Upper lobe of right lung (tissue), 1 donor: ENCODE data around the gene PARVA. TPM values are rescaled to one million over a fixed set of nuclear protein-coding genes. Genes with fewer than 3 reads are reported as not detected.

ENCODE experiments used
- ATAC-seq: fragments of 200-7000 bp; cut with Tn5 transposase; one replicate; pipeline ENCODE4 v1.9.1; 2020; ENCODE audit warnings: mild to moderate bottlenecking, moderate library complexity
- DNase-seq: peaks from one replicate; pipeline ENCODE4 v3.0.0-alpha.2; 2020
- H3K27ac ChIP-seq: fragments of 200-600 bp; one replicate; pipeline ENCODE4 v1.8.0; 2022
- H3K27me3 ChIP-seq: fragments of 200-600 bp; one replicate; pipeline ENCODE4 v1.8.0; 2022; ENCODE audit warnings: mild to moderate bottlenecking
- H3K36me3 ChIP-seq: fragments of 200-600 bp; one replicate; pipeline ENCODE4 v1.8.0; 2022
- H3K4me1 ChIP-seq: fragments of 200-600 bp; one replicate; pipeline ENCODE4 v1.8.0; 2022
- H3K4me3 ChIP-seq: fragments of 200-600 bp; one replicate; pipeline ENCODE4 v1.8.0; 2022; ENCODE audit warnings: mild to moderate bottlenecking
- H3K9me3 ChIP-seq: fragments of 200-600 bp; one replicate; pipeline ENCODE4 v1.8.0; 2022
- intact Hi-C: fragments of 100-400 bp; cut with DNase I; formaldehyde crosslinking; loops from one replicate; pipeline ENCODE4 v1.11.0; 2022
- total RNA-seq: library from RNA; stranded (reverse); fragmentation: NEBNext Ultra II Directional; extraction: Animal tissue kit (Norgen Biotek cat#: 25700); gene quantifications from one replicate; pipeline ENCODE4 v1.2.1, GENCODE V29; 2021
- TF ChIP-seq, protein P1 (sequence below): fragments of 200-600 bp; IDR thresholded peaks from one replicate; pipeline ENCODE4 v1.8.0; 2022; ENCODE audit warnings: antibody characterized with exemption
- donor health status: DM: no; HTN: yes; CAD: no; lungs with severe emphysema.

The PARVA gene
- total RNA-seq, 1 donor from 2014 or later: 84.0 TPM

DNA sequence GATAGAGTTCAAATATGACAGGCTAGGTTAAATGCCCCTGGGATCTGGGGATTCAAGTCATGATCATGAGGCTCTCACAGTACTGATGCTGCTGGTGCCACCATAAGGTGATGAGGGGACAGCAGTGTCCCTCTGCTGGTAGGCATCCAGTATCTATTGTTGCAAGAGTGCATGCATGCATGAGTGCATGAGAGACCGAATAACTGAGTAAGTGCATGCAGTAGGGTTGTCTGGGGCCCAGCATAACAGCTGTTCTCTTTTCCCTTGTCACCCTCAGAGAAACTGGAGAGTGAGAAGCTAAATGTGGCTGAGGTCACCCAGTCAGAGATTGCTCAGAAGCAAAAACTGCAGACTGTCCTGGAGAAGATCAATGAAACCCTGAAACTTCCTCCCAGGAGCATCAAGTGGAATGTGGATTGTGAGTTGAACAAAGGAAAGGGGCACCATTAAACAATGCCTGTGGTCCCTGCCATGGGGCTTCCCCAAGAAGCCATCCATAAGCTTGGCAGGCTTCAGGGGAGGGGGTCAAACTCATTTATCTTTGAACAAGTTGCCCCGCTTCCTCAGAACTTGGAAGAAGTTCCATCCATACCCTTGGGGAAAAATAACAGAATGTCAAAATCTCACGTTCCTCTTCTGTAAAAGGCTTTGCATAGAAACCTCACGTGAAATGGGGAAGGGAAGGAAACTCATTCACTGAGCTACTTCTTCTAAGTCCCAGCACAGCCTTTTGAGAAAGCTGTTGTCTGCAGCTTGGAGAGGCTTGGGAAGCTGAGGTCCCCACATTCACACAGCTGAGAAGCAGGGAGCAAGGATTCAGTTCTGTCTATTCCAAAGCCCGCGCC lies 119.0 kb downstream of the PARVA start:
- ATAC-seq (no peak), DNase-seq (no peak)
- no peaks in the 10 kb centered on the region for H3K4me1 ChIP-seq
- peaks cover 22% of the 10 kb centered on the region for H3K36me3 ChIP-seq
- H3K27me3 ChIP-seq: no peaks in the 10 kb centered on the region
- intact Hi-C loops: no loop called here
- no peak overlapping the region for H3K4me3 ChIP-seq
- H3K27ac ChIP-seq: no peak overlapping the region
- no peaks in the 10 kb centered on the region for H3K9me3 ChIP-seq
- TF ChIP-seq, protein P1, sequence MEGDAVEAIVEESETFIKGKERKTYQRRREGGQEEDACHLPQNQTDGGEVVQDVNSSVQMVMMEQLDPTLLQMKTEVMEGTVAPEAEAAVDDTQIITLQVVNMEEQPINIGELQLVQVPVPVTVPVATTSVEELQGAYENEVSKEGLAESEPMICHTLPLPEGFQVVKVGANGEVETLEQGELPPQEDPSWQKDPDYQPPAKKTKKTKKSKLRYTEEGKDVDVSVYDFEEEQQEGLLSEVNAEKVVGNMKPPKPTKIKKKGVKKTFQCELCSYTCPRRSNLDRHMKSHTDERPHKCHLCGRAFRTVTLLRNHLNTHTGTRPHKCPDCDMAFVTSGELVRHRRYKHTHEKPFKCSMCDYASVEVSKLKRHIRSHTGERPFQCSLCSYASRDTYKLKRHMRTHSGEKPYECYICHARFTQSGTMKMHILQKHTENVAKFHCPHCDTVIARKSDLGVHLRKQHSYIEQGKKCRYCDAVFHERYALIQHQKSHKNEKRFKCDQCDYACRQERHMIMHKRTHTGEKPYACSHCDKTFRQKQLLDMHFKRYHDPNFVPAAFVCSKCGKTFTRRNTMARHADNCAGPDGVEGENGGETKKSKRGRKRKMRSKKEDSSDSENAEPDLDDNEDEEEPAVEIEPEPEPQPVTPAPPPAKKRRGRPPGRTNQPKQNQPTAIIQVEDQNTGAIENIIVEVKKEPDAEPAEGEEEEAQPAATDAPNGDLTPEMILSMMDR: no peak

DNA sequence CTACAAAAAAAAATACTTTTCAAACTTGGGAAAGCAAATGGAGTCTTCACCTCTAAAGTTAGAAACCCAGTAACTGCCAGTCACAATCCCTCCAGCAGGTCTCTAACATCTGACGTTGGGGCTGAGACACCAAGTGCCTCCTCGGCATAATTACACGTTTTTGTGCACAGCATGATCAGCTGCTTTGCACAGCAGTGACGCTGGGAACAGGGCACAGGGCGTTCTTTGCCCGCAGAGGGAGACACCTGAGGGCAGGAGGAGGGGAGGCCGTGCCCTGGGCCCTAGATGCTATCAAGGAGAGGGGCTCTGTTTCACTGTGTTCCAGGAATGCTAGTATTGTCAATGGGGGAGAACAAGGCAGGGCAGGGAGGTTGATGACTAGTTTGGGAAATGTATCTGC lies 120.1 kb downstream of the PARVA start:
- TF ChIP-seq, protein P1: no peak
- ATAC-seq (no peak), DNase-seq (no peak)
- no peak overlapping the region for H3K4me3 ChIP-seq
- H3K27ac ChIP-seq: no peak overlapping the region
- H3K4me1 ChIP-seq: no peaks in the 10 kb centered on the region
- H3K36me3 ChIP-seq: peaks cover 22% of the 10 kb centered on the region
- H3K9me3 ChIP-seq: no peaks in the 10 kb centered on the region
- H3K27me3 ChIP-seq: no peaks in the 10 kb centered on the region
- intact Hi-C loops: no loop called here

DNA sequence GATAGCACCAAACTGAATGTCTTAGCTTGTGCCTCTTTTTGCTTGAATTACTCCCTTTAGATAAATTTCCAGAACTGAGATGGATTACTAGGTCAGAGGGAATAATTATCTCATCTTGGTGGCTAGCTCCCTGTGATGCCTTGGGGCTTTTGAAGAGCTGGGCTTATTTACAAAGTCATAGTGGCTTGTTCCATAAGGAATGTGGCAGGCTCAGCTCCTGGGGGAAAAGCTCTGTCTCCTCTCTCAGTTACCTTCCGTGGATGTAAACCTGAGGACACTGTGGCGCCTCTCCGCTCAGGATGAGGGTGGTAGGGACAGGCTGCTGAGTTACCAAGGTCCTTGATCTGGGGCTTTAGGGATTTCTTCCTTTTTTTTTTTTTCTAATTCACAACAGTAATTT lies 121.7 kb downstream of the PARVA start:
- TF ChIP-seq, protein P1: no peak
- DNase-seq: no peak
- intact Hi-C loops: no loop called here

DNA sequence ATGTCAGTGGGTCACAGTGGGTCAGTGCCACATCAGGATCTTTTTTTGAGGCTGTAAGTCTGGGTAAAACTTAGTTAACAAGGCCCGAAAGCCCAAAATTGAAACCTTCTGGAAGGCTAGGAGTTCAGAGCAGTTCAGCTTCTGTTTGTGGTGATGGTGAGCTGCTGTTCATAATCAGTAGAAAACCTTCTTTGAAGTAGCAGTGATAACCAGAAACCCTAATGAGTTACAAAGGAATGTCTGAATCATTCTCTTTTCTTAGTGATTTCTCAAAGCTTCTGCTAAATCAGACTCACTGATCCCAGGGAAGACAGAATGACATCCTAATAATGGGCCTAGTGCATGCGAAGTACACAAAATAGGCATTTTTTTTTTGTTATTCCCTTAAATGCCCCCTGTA lies 124.7 kb downstream of the PARVA start:
- H3K9me3 ChIP-seq: no peaks in the 10 kb centered on the region
- no peak for ATAC-seq
- no peak overlapping the region for H3K4me3 ChIP-seq
- no peak overlapping the region for H3K27ac ChIP-seq
- TF ChIP-seq, protein P1: no peak
- no peaks in the 10 kb centered on the region for H3K27me3 ChIP-seq
- intact Hi-C loops: no loop called here
- DNase-seq: no peak
- no peaks in the 10 kb centered on the region for H3K4me1 ChIP-seq
- peaks cover 19% of the 10 kb centered on the region for H3K36me3 ChIP-seq

More for the DNA sequence above, 121.7 kb downstream of the PARVA start:
- H3K4me1 ChIP-seq: no peaks in the 10 kb centered on the region
- no peaks in the 10 kb centered on the region for H3K9me3 ChIP-seq
- peaks cover 22% of the 10 kb centered on the region for H3K36me3 ChIP-seq
- no peaks in the 10 kb centered on the region for H3K27me3 ChIP-seq
- no peak for ATAC-seq
- H3K27ac ChIP-seq: no peak overlapping the region
- no peak overlapping the region for H3K4me3 ChIP-seq

DNA sequence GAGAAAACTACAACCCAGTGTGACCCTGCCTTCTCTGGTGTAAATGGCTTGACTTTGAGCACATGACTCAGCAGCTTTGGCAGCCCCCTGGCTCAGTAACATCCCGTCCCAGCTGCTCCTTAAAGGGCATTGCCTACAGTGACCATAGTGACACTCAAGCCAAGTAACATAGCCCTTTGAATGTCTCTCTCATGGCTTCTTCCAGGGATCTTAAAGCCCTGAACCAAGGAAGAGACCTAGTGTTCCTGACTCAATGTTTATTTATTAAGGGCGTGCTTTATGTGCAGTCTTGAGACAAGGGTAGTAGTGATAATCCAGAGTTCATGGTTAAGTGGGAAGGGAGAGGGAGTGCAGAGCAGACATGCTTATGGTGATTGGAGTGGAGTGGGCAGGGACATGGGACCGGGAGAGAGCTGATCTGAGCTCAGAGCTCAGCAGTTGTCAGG lies 125.7 kb downstream of the PARVA start:
- Histone ChIP-seq H3K4me1 (no peaks in the 10 kb centered on the region), H3K27me3 (no peaks in the 10 kb centered on the region), H3K9me3 (no peaks in the 10 kb centered on the region), H3K36me3 (peaks cover 14% of the 10 kb centered on the region), H3K27ac (no peak overlapping the region), H3K4me3 (no peak overlapping the region)
- intact Hi-C loops: no loop called here
- ATAC-seq (peak; percentile 33), DNase-seq (no peak)
- TF ChIP-seq, protein P1: no peak
